Lower lobe of right lung (tissue), 2 donors: ENCODE measurements around the gene JAG2. TPM values are rescaled to one million over a fixed set of nuclear protein-coding genes. Genes with fewer than 3 reads are reported as not detected.

Experiments
- ATAC-seq, 2 donors: fragments of 200-7000 bp; cut with Tn5 transposase; one replicate each; pipeline ENCODE4 v1.9.1; 2020 to 2022; ENCODE audit warnings: mild to moderate bottlenecking in 2 of 2, moderate library complexity in 2 of 2
- DNase-seq: peaks from one replicate; pipeline ENCODE4 v3.0.0-alpha.2; 2020
- H3K27ac ChIP-seq: fragments of 200-600 bp; one replicate; pipeline ENCODE4 v1.8.0; 2022
- H3K27me3 ChIP-seq: fragments of 200-600 bp; one replicate; pipeline ENCODE4 v1.8.0; 2022; ENCODE audit warnings: low read depth
- H3K36me3 ChIP-seq: fragments of 200-600 bp; one replicate; pipeline ENCODE4 v1.8.0; 2022; ENCODE audit warnings: mild to moderate bottlenecking
- H3K4me1 ChIP-seq: fragments of 200-600 bp; one replicate; pipeline ENCODE4 v1.8.0; 2022
- H3K4me3 ChIP-seq: fragments of 200-600 bp; one replicate; pipeline ENCODE4 v1.8.0; 2022; ENCODE audit warnings: mild to moderate bottlenecking
- H3K9me3 ChIP-seq: fragments of 200-600 bp; one replicate; pipeline ENCODE4 v1.8.0; 2022
- CTCF ChIP-seq: fragments of 200-600 bp; IDR thresholded peaks from one replicate; pipeline ENCODE4 v1.8.0; 2022; ENCODE audit warnings: antibody characterized with exemption, mild to moderate bottlenecking
- intact Hi-C: fragments of 100-400 bp; cut with DNase I; formaldehyde crosslinking; loops from one replicate; pipeline ENCODE4 v1.11.0; 2022
- total RNA-seq: library from RNA; stranded (reverse); fragmentation: NEBNext Ultra II Directional; extraction: Animal tissue kit (Norgen Biotek cat#: 25700); gene quantifications from one replicate; pipeline ENCODE4 v1.2.1, GENCODE V29; 2021
- donor health status: DM: no; HTN: yes; CAD: no; lungs with severe emphysema.

JAG2 gene
- total RNA-seq, 1 donor from 2014 or later = 29.2 TPM

- H3K27me3 ChIP-seq = no peaks in the 10 kb centered on the region
- peaks cover 30% of the 10 kb centered on the region for H3K36me3 ChIP-seq
- H3K4me1 ChIP-seq = peaks cover 40% of the 10 kb centered on the region
- H3K4me3 ChIP-seq = no peak overlapping the region
- DNase-seq = no peak
- H3K9me3 ChIP-seq = no peaks in the 10 kb centered on the region
- no peak for TF ChIP-seq CTCF
- no peak for ATAC-seq
- no peak overlapping the region for H3K27ac ChIP-seq
- intact Hi-C loops = no loop called here
These were observed 38.3 kb upstream of the JAG2 start for GRCh38 chr14:105206873-105207272.

- Histone ChIP-seq H3K4me3 (no peak overlapping the region), H3K27me3 (peaks cover 8% of the 10 kb centered on the region), H3K27ac (no peak overlapping the region), H3K36me3 (peaks cover 18% of the 10 kb centered on the region), H3K4me1 (peaks cover 50% of the 10 kb centered on the region), H3K9me3 (no peaks in the 10 kb centered on the region)
- intact Hi-C loops = no loop called here
- peak; percentile 29 to 34 for ATAC-seq
- TF ChIP-seq CTCF = no peak
- peak; percentile 64 for DNase-seq
These were observed 37.2 kb upstream of the JAG2 start for GRCh38 chr14:105205673-105206208.

- peaks cover 11% of the 10 kb centered on the region for H3K27me3 ChIP-seq
- intact Hi-C loops = no loop called here
- DNase-seq (no peak), ATAC-seq (peak; percentile 3 to 14)
- peaks cover 12% of the 10 kb centered on the region for H3K36me3 ChIP-seq
- peak overlapping the region; percentile 62 for H3K27ac ChIP-seq
- no peak for TF ChIP-seq CTCF
- H3K4me1 ChIP-seq = peaks cover 50% of the 10 kb centered on the region
- H3K9me3 ChIP-seq = no peaks in the 10 kb centered on the region
- H3K4me3 ChIP-seq = no peak overlapping the region
These were observed 36.5 kb upstream of the JAG2 start for GRCh38 chr14:105204931-105205672.

- H3K4me1 ChIP-seq = peaks cover 55% of the 10 kb centered on the region
- H3K36me3 ChIP-seq = peaks cover 4% of the 10 kb centered on the region
- DNase-seq = peak; percentile 85
- peaks cover 19% of the 10 kb centered on the region for H3K27me3 ChIP-seq
- peak overlapping the region; percentile 62 for H3K27ac ChIP-seq
- no peaks in the 10 kb centered on the region for H3K9me3 ChIP-seq
- TF ChIP-seq CTCF = no peak
- no peak overlapping the region for H3K4me3 ChIP-seq
- intact Hi-C loops = no loop called here
- ATAC-seq = peak; percentile 76 to 82
These were observed 35.8 kb upstream of the JAG2 start for GRCh38 chr14:105204206-105204930.

GRCh38 chr14:105203701-105204100 is 35.1 kb upstream of the JAG2 start:
- peaks cover 25% of the 10 kb centered on the region for H3K27me3 ChIP-seq
- H3K36me3 ChIP-seq = no peaks in the 10 kb centered on the region
- no peak for ATAC-seq
- H3K27ac ChIP-seq = no peak overlapping the region
- no peak for TF ChIP-seq CTCF
- no peak overlapping the region for H3K4me3 ChIP-seq
- no peaks in the 10 kb centered on the region for H3K9me3 ChIP-seq
- intact Hi-C loops = no loop called here
- H3K4me1 ChIP-seq = peaks cover 59% of the 10 kb centered on the region
- DNase-seq = no peak
